ENCODE data around the gene GGT6.

DNA sequence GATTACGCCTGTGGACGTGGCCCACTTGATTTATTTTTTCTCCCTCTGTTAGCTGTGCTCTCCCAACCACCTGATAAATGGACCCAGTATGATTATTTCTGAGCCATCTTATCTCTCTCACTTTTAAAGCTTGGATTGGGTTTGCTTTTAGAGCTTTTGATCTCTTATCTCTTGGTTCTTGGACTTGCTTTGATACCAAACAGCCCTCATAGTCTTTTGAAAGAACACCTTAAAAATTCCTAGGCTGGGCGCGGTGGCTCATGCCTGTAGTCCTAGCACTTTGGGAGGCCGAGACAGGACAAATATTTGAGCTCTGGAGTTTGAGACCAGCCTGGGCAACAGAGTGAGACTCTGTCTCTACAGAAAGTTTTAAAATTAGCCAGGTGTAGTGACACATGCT, 49.8 kb upstream of the GGT6 start:
- TF ChIP-seq, protein P1, sequence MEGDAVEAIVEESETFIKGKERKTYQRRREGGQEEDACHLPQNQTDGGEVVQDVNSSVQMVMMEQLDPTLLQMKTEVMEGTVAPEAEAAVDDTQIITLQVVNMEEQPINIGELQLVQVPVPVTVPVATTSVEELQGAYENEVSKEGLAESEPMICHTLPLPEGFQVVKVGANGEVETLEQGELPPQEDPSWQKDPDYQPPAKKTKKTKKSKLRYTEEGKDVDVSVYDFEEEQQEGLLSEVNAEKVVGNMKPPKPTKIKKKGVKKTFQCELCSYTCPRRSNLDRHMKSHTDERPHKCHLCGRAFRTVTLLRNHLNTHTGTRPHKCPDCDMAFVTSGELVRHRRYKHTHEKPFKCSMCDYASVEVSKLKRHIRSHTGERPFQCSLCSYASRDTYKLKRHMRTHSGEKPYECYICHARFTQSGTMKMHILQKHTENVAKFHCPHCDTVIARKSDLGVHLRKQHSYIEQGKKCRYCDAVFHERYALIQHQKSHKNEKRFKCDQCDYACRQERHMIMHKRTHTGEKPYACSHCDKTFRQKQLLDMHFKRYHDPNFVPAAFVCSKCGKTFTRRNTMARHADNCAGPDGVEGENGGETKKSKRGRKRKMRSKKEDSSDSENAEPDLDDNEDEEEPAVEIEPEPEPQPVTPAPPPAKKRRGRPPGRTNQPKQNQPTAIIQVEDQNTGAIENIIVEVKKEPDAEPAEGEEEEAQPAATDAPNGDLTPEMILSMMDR (IDR thresholded peaks at IDR 0.05): no peak
- TF ChIP-seq POLR2A (IDR thresholded peaks at IDR 0.05): no peak
